Panc1 (cell line): ENCODE results near the gene CHCHD3. TPM values are rescaled to one million over a fixed set of nuclear protein-coding genes. Genes with fewer than 3 reads are reported as not detected.

Experiments
- ATAC-seq: fragments of 200-7000 bp; cut with Tn5 transposase; 2 replicates; pipeline ENCODE4 v1.9.1; 2020; ENCODE audit warnings: mild to moderate bottlenecking, moderate library complexity
- BruUV-seq: library from RNA; stranded (reverse); fragments of 400-500 nt; replicated peaks from 2 replicates; lab custom pipeline; 2021; lab: Mats Ljungman, UMichigan
- CTCF ChIA-PET: fragments of 300-600 bp; sonication (Branson Sonifier 250); formaldehyde crosslinking; loops from one replicate; lab custom pipeline; 2022; ENCODE audit warnings: antibody characterized with exemption; lab: Charles Lee
- POLR2A ChIA-PET: fragments of 300-600 bp; sonication (Branson Sonifier 250); formaldehyde crosslinking; loops from one replicate; lab custom pipeline; 2022; ENCODE audit warnings: antibody characterized with exemption; lab: Charles Lee
- DNase-seq: peaks from one replicate; pipeline ENCODE4 v3.0.0-alpha.2; 2010; ENCODE audit warnings: low read depth, low spot score
- H3K27ac ChIP-seq: 2 replicates; pipeline ENCODE4 v1.5.1; 2011; ENCODE audit warnings: mild to moderate bottlenecking, low read length, inconsistent platforms
- H3K27me3 ChIP-seq: fragments of 200-500 bp; sonication (Bioruptor generic); 2 replicates; pipeline ENCODE4 v1.6.0; 2014; ENCODE audit warnings: low read length, inconsistent platforms; ENCODE audit not compliant: control insufficient read depth, insufficient read depth
- H3K36me3 ChIP-seq: fragments of 200-500 bp; sonication (Bioruptor generic); 2 replicates; pipeline ENCODE4 v1.5.1; 2014; ENCODE audit warnings: inconsistent platforms, mild to moderate bottlenecking, low read length, moderate library complexity; ENCODE audit not compliant: control insufficient read depth, insufficient read depth
- H3K4me1 ChIP-seq: 2 replicates; pipeline ENCODE4 v1.5.1; 2011; ENCODE audit warnings: inconsistent platforms, mild to moderate bottlenecking, low read length, moderate library complexity; ENCODE audit not compliant: control insufficient read depth, insufficient read depth
- H3K4me3 ChIP-seq, 2 experiments: 2 replicates each; pipeline ENCODE4 v1.5.1; 2011 to 2012; ENCODE audit warnings: low read depth in 2 of 2, low read length in 2 of 2, mild to moderate bottlenecking in 2 of 2, inconsistent platforms in 1 of 2, moderate library complexity in 1 of 2
- H3K9me3 ChIP-seq: fragments of 200-500 bp; sonication (Bioruptor generic); 2 replicates; pipeline ENCODE4 v1.5.1; 2014; ENCODE audit warnings: low read depth, mild to moderate bottlenecking, inconsistent platforms, low read length, moderate library complexity; ENCODE audit not compliant: control insufficient read depth, insufficient read depth
- POLR2AphosphoS5 ChIP-seq: IDR thresholded peaks from 2 replicates; pipeline ENCODE4 v1.6.1; 2012; ENCODE audit warnings: mild to moderate bottlenecking, low read depth, low read length, moderate library complexity
- REST ChIP-seq, 2 experiments: IDR thresholded peaks; 2 replicates each; pipeline ENCODE4 v1.6.1; 2011 to 2012; ENCODE audit warnings: low read depth in 2 of 2, control low read depth in 1 of 2, low read length in 1 of 2, mild to moderate bottlenecking in 1 of 2, moderate library complexity in 1 of 2; ENCODE audit not compliant: insufficient read depth in 1 of 2
- SIN3A ChIP-seq: IDR thresholded peaks from 2 replicates; pipeline ENCODE4 v1.6.1; 2012; ENCODE audit warnings: low read depth, mild to moderate bottlenecking, low read length, moderate library complexity, borderline replicate concordance; ENCODE audit not compliant: insufficient read depth
- TCF7L2 ChIP-seq: IDR thresholded peaks from 2 replicates; pipeline ENCODE4 v1.6.1; 2011; ENCODE audit warnings: mild to moderate bottlenecking, low read depth, low read length, inconsistent platforms
- in situ Hi-C: cut with HindIII; loops from 2 replicates; pipeline ENCODE4 v1.10.0; 2016; ENCODE audit warnings: low sequenced_read_pairs, low pct_unique_long_range_greater_than_20kb
- intact Hi-C: fragments of 100-400 bp; cut with micrococcal nuclease; formaldehyde crosslinking; loops from one replicate; pipeline ENCODE4 v1.10.0; 2022; ENCODE audit not compliant: unreplicated experiment
- total RNA-seq: library from RNA; stranded (reverse); gene quantifications from one replicate; pipeline ENCODE4 v1.2.1, GENCODE V29; 2021; ENCODE audit not compliant: unreplicated experiment
- TF ChIP-seq, protein P1 (sequence below): fragments of 450-650 bp; IDR thresholded peaks from 2 replicates; pipeline ENCODE4 v1.5.1; 2017; ENCODE audit warnings: mild to moderate bottlenecking

Gene CHCHD3
- total RNA-seq, 1 experiment from 2014 or later: 109 TPM

- ChIA-PET POLR2A (no interaction called here), CTCF (no interaction called here)
- TF ChIP-seq REST (IDR thresholded peaks at IDR 0.05; ENCODE audit: insufficient read depth in 1 of 2, low read depth in 2 of 2, low read length in 1 of 2): no peak
- TF ChIP-seq, protein P1, sequence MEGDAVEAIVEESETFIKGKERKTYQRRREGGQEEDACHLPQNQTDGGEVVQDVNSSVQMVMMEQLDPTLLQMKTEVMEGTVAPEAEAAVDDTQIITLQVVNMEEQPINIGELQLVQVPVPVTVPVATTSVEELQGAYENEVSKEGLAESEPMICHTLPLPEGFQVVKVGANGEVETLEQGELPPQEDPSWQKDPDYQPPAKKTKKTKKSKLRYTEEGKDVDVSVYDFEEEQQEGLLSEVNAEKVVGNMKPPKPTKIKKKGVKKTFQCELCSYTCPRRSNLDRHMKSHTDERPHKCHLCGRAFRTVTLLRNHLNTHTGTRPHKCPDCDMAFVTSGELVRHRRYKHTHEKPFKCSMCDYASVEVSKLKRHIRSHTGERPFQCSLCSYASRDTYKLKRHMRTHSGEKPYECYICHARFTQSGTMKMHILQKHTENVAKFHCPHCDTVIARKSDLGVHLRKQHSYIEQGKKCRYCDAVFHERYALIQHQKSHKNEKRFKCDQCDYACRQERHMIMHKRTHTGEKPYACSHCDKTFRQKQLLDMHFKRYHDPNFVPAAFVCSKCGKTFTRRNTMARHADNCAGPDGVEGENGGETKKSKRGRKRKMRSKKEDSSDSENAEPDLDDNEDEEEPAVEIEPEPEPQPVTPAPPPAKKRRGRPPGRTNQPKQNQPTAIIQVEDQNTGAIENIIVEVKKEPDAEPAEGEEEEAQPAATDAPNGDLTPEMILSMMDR: no peak
- no peak for TF ChIP-seq SIN3A
- no peak for TF ChIP-seq POLR2AphosphoS5
- no peak for TF ChIP-seq TCF7L2
- ATAC-seq (no peak), DNase-seq (no peak)
- H3K9me3 ChIP-seq: no peaks in the 10 kb centered on the region
- intact Hi-C loops: no loop called here
- no peaks in the 10 kb centered on the region; the same call in 1 of the 2 replicates for H3K4me1 ChIP-seq
- H3K36me3 ChIP-seq: no peaks in the 10 kb centered on the region
- H3K4me3 ChIP-seq: no peak overlapping the region
- H3K27ac ChIP-seq: no peak overlapping the region
- H3K27me3 ChIP-seq: no peaks in the 10 kb centered on the region
- in situ Hi-C loops: no loop called here
- no TSS peak for BruUV-seq
These were observed 51.5 kb downstream of the CHCHD3 start for GRCh38 chr7:133030346-133030745.

GRCh38 chr7:133029463-133029862 lies 52.4 kb downstream of the CHCHD3 start:
- H3K27ac ChIP-seq: no peak overlapping the region
- H3K4me3 ChIP-seq: no peak overlapping the region
- no peaks in the 10 kb centered on the region for H3K27me3 ChIP-seq
- H3K4me1 ChIP-seq: no peaks in the 10 kb centered on the region; the same call in 1 of the 2 replicates
- intact Hi-C loops: no loop called here
- no TSS peak for BruUV-seq
- in situ Hi-C loops: no loop called here
- TF ChIP-seq POLR2AphosphoS5 (no peak), TCF7L2 (no peak), SIN3A (no peak), REST (IDR thresholded peaks at IDR 0.05; ENCODE audit: insufficient read depth in 1 of 2, low read depth in 2 of 2, low read length in 1 of 2) (no peak)
- TF ChIP-seq, protein P1: no peak
- H3K36me3 ChIP-seq: no peaks in the 10 kb centered on the region
- CTCF ChIA-PET: no interaction called here
- ATAC-seq (no peak), DNase-seq (no peak)
- no peaks in the 10 kb centered on the region for H3K9me3 ChIP-seq
- POLR2A ChIA-PET: no interaction called here
